Vagina (tissue), 2 donors: ENCODE results near the gene CAPN13. TPM values are rescaled to one million over a fixed set of nuclear protein-coding genes. Genes with fewer than 3 reads are reported as not detected.

ENCODE experiments used
- DNase-seq, 2 donors: peaks; one replicate each; pipeline ENCODE4 v3.0.0-alpha.2; 2017; ENCODE audit errors: extremely low spot score in 2 of 2
- H3K27ac ChIP-seq: fragments of 200-600 bp; sonication (generic); one replicate; pipeline ENCODE4 v1.5.1; 2019
- H3K27me3 ChIP-seq: fragments of 200-600 bp; sonication (generic); one replicate; pipeline ENCODE4 v1.5.1; 2019
- H3K36me3 ChIP-seq, 2 donors: fragments of 200-600 bp; sonication (generic); one replicate each; pipeline ENCODE4 v1.5.1; 2017 to 2019
- H3K4me1 ChIP-seq: fragments of 200-600 bp; sonication (generic); one replicate; pipeline ENCODE4 v1.5.1; 2019
- H3K4me3 ChIP-seq, 2 donors: fragments of 200-600 bp; sonication (generic); 1 replicate in 1 of 2; 2 replicates in 1 of 2; pipeline ENCODE4 v1.5.1; 2016 to 2019
- H3K9me3 ChIP-seq: fragments of 200-600 bp; sonication (generic); one replicate; pipeline ENCODE4 v1.5.1; 2019
- CTCF ChIP-seq, 3 experiments: fragments of 450-650 bp in 2 of 3; fragments of 200-600 bp in 1 of 3; sonication (generic) in 1 of 3; IDR thresholded peaks; one replicate each; pipeline ENCODE4 v1.5.1; 2017 to 2019; ENCODE audit warnings: antibody characterized with exemption in 3 of 3, mild to moderate bottlenecking in 2 of 3, moderate library complexity in 2 of 3
- POLR2A ChIP-seq, 2 donors: fragments of 450-650 bp; IDR thresholded peaks; one replicate each; pipeline ENCODE4 v1.6.1; 2017; ENCODE audit warnings: antibody characterized with exemption in 2 of 2, mild to moderate bottlenecking in 2 of 2, moderate library complexity in 2 of 2
- POLR2AphosphoS5 ChIP-seq, 2 donors: sonication (generic); formaldehyde crosslinking; IDR thresholded peaks; one replicate each; pipeline ENCODE4 v1.9.0; 2017; ENCODE audit warnings: antibody characterized with exemption in 2 of 2, mild to moderate bottlenecking in 2 of 2, low read depth in 1 of 2; ENCODE audit not compliant: insufficient read depth in 1 of 2
- intact Hi-C: fragments of 100-400 bp; cut with DNase I; formaldehyde crosslinking; loops from one replicate; pipeline ENCODE4 v1.15.1; 2023
- total RNA-seq: library from RNA; depleted of rRNA; stranded (reverse); fragments of >200 nt; gene quantifications from one replicate; pipeline ENCODE4 v1.2.3, GENCODE V29; 2016

CAPN13 gene
- total RNA-seq, 1 donor from 2014 or later, result not detected

- no peaks in the 10 kb centered on the region for H3K9me3 ChIP-seq
- no peaks in the 10 kb centered on the region for H3K27me3 ChIP-seq
- H3K4me3 ChIP-seq, result no peak overlapping the region
- peak in 1 of 2 donors; percentile 75 for DNase-seq
- TF ChIP-seq CTCF (IDR thresholded peaks at IDR 0.05) (no peak), POLR2AphosphoS5 (IDR thresholded peaks at IDR 0.05; ENCODE audit: insufficient read depth in 1 of 2, low read depth in 1 of 2) (no peak), POLR2A (IDR thresholded peaks at IDR 0.05) (no peak)
- H3K4me1 ChIP-seq, result peaks cover 10% of the 10 kb centered on the region
- no peak overlapping the region for H3K27ac ChIP-seq
- H3K36me3 ChIP-seq, result no peaks in the 10 kb centered on the region
- intact Hi-C loops, result loop anchor here (5.0 kb wide), 1 partner anchor 527 kb away; no protein-coding TSS in a partner anchor
Observed at GRCh38 chr2:30694286-30695055, 112.8 kb downstream of the CAPN13 start.

GRCh38 chr2:30693821-30694281 lies 113.4 kb downstream of the CAPN13 start:
- no peak for TF ChIP-seq CTCF (IDR thresholded peaks at IDR 0.05)
- TF ChIP-seq POLR2AphosphoS5 (IDR thresholded peaks at IDR 0.05; ENCODE audit: insufficient read depth in 1 of 2, low read depth in 1 of 2), result no peak
- TF ChIP-seq POLR2A (IDR thresholded peaks at IDR 0.05), result no peak
- H3K27me3 ChIP-seq, result no peaks in the 10 kb centered on the region
- peaks cover 15% of the 10 kb centered on the region for H3K4me1 ChIP-seq
- H3K9me3 ChIP-seq, result no peaks in the 10 kb centered on the region
- no peak overlapping the region for H3K27ac ChIP-seq
- no peak overlapping the region for H3K4me3 ChIP-seq
- DNase-seq, result peak in 1 of 2 donors; percentile 56
- intact Hi-C loops, result no loop called here
- H3K36me3 ChIP-seq, result no peaks in the 10 kb centered on the region

GRCh38 chr2:30692829-30693275 lies 114.4 kb downstream of the CAPN13 start:
- intact Hi-C loops, result no loop called here

GRCh38 chr2:30691948-30692828 lies 115.1 kb downstream of the CAPN13 start:
- Histone ChIP-seq H3K27me3 (no peaks in the 10 kb centered on the region), H3K36me3 (no peaks in the 10 kb centered on the region), H3K4me1 (peaks cover 15% of the 10 kb centered on the region), H3K4me3 (no peak overlapping the region), H3K27ac (no peak overlapping the region), H3K9me3 (no peaks in the 10 kb centered on the region)
- TF ChIP-seq POLR2A (IDR thresholded peaks at IDR 0.05) (no peak), POLR2AphosphoS5 (IDR thresholded peaks at IDR 0.05; ENCODE audit: insufficient read depth in 1 of 2, low read depth in 1 of 2) (no peak), CTCF (IDR thresholded peaks at IDR 0.05) (no peak)
- DNase-seq, result peak in 1 of 2 donors; percentile 77
- intact Hi-C loops, result no loop called here

More at GRCh38 chr2:30692829-30693275, 114.4 kb downstream of the CAPN13 start:
- Histone ChIP-seq H3K9me3 (no peaks in the 10 kb centered on the region), H3K27ac (no peak overlapping the region), H3K36me3 (no peaks in the 10 kb centered on the region), H3K27me3 (no peaks in the 10 kb centered on the region), H3K4me3 (no peak overlapping the region), H3K4me1 (peaks cover 15% of the 10 kb centered on the region)
- DNase-seq, result peak in 1 of 2 donors; percentile 67
- TF ChIP-seq POLR2AphosphoS5 (IDR thresholded peaks at IDR 0.05; ENCODE audit: insufficient read depth in 1 of 2, low read depth in 1 of 2), result no peak
- no peak for TF ChIP-seq CTCF (IDR thresholded peaks at IDR 0.05)
- no peak for TF ChIP-seq POLR2A (IDR thresholded peaks at IDR 0.05)
